GM13977 (cell line): Measurements from ENCODE around the gene PRR19.

Experiments
- DNase-seq: peaks from one replicate; pipeline ENCODE4 v3.0.0; 2012; ENCODE audit warnings: low spot score
- in situ Hi-C: fragments of 300-500 bp; cut with MboI; formaldehyde crosslinking; loops from one replicate; pipeline ENCODE4 v1.12.0; 2022; ENCODE audit warnings: low sequenced_read_pairs, low pct_unique_long_range_greater_than_20kb, mixed read lengths, inconsistent platforms; ENCODE audit not compliant: unreplicated experiment
- TF ChIP-seq, protein P1 (sequence below): IDR thresholded peaks from 2 replicates; pipeline ENCODE4 v1.5.1; 2012; ENCODE audit warnings: mild to moderate bottlenecking, control low read depth; ENCODE audit not compliant: insufficient read depth; ENCODE audit errors: extremely low read depth, missing control alignments

Gene PRR19

DNA sequence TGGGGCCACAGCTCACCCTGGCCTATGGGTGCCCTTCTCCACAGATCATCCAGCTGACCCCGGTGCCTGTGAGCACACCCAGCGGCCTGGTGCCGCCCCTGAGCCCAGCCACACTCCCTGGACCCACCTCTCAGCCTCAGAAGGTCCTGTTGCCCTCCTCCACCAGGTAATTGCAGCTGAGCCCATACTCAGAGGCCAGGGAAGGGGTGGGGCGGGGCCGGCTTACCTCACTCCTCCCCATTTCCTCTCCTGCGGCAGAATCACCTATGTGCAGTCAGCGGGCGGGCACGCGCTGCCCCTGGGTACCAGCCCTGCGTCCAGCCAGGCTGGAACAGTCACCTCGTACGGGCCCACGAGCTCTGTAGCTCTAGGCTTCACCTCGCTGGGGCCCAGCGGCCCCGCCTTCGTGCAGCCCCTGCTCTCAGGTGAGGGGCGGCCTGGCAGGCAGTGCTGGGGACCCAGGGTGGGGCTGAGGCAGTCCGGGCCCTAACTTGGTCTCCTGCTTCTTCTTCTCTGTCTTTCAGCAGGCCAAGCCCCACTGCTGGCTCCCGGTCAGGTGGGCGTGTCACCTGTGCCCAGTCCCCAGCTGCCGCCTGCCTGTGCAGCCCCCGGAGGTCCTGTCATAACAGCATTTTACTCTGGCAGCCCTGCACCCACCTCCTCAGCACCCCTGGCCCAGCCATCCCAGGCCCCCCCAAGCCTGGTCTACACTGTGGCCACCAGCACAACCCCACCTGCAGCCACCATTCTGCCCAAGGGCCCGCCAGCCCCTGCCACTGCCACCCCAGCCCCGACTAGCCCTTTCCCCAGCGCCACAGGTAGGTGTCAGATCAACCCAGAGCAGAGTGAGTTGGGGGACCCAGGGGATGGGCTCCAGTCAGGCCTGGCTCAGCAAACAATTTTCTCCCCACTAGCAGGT lies 9.6 kb upstream of the PRR19 start:
- DNase-seq, result no peak
- in situ Hi-C loops, result loop anchor here (25.0 kb wide), 1 partner anchor 180 kb away; no protein-coding TSS in a partner anchor
- TF ChIP-seq, protein P1, sequence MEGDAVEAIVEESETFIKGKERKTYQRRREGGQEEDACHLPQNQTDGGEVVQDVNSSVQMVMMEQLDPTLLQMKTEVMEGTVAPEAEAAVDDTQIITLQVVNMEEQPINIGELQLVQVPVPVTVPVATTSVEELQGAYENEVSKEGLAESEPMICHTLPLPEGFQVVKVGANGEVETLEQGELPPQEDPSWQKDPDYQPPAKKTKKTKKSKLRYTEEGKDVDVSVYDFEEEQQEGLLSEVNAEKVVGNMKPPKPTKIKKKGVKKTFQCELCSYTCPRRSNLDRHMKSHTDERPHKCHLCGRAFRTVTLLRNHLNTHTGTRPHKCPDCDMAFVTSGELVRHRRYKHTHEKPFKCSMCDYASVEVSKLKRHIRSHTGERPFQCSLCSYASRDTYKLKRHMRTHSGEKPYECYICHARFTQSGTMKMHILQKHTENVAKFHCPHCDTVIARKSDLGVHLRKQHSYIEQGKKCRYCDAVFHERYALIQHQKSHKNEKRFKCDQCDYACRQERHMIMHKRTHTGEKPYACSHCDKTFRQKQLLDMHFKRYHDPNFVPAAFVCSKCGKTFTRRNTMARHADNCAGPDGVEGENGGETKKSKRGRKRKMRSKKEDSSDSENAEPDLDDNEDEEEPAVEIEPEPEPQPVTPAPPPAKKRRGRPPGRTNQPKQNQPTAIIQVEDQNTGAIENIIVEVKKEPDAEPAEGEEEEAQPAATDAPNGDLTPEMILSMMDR, result no peak

- in situ Hi-C loops, result loop anchor here (25.0 kb wide), 1 partner anchor 181 kb away; no protein-coding TSS in a partner anchor
- TF ChIP-seq, protein P1, result no peak
- DNase-seq, result no peak
These were observed 9.0 kb upstream of the PRR19 start for GRCh38 chr19:42292963-42293362.

GRCh38 chr19:42293540-42293939 lies 8.4 kb upstream of the PRR19 start:
- TF ChIP-seq, protein P1, result no peak
- in situ Hi-C loops, result loop anchor here (25.0 kb wide), 1 partner anchor 181 kb away; no protein-coding TSS in a partner anchor
- no peak for DNase-seq

DNA sequence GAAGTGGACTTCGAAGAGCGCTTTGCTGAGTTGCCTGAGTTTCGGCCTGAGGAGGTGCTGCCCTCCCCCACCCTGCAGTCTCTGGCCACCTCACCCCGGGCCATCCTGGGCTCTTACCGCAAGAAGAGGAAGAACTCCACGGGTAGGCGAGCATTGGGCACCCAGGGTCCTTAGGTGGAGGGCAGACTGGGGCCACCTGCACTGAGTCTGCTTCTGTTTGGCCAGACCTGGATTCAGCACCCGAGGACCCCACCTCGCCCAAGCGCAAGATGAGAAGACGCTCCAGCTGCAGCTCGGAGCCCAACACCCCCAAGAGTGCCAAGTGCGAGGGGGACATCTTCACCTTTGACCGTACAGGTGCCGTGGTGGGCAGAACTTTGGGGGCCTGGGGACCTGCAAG lies 8.0 kb upstream of the PRR19 start:
- TF ChIP-seq, protein P1, result no peak
- no peak for DNase-seq
- in situ Hi-C loops, result loop anchor here (25.0 kb wide), 1 partner anchor 182 kb away; no protein-coding TSS in a partner anchor

DNA sequence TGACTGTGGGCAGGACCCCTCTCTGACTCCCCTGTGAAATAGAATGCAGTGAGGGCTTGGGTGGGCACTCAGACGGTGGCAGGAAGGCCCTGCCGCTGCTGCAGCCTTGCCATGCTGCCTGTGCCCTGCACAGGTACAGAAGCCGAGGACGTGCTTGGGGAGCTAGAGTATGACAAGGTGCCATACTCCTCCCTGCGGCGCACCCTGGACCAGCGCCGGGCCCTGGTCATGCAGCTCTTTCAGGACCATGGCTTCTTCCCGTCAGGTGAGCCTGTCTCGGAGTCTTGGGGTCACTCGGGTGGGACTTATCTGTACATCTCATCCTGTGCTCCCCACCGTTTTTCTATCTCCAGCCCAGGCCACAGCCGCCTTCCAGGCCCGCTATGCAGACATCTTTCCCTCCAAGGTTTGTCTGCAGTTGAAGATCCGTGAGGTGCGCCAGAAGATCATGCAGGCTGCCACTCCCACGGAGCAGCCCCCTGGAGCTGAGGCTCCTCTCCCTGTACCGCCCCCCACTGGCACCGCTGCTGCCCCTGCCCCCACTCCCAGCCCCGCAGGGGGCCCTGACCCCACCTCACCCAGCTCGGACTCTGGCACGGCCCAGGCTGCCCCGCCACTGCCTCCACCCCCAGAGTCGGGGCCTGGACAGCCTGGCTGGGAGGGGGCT lies 7.3 kb upstream of the PRR19 start:
- in situ Hi-C loops, result loop anchor here (25.0 kb wide), 1 partner anchor 182 kb away; no protein-coding TSS in a partner anchor
- DNase-seq, result no peak
- TF ChIP-seq, protein P1, result no peak

DNA sequence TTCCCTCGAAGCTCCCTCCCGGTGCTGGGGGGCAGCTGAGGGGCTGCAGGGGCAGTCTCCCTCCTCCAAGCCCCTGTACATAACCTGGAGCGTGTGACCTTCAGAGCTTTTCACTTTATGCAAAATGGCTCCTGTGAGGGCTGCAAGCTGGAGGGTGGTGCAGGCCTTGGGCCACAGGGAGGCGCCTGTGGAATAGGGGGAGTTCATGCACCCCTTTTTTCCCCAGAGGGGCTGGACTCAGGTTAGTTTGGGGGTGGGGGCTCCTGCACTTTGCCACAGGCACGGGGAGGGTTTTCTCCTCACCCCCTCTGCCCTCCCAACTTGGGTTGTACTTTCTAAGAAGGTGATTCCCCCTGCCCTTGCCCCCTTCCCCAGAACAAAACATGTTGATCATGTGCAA lies 6.6 kb upstream of the PRR19 start:
- TF ChIP-seq, protein P1, result peak; percentile 6
- no peak for DNase-seq
- in situ Hi-C loops, result loop anchor here (25.0 kb wide), 1 partner anchor 183 kb away; no protein-coding TSS in a partner anchor
